H54 (cell line): ENCODE results near the gene AP2A2.

Source experiments
- DNase-seq: peaks from one replicate; pipeline ENCODE4 v3.0.0; 2011; ENCODE audit warnings: low spot score, mixed read lengths; ENCODE audit not compliant: insufficient read length
- FAIRE-seq: peaks from 3 replicates; lab custom pipeline; 2011; peaks lifted over from hg19 to GRCh38; lab: Jason Lieb, UNC
- POLR2A ChIP-seq: IDR thresholded peaks from 2 replicates; pipeline ENCODE4 v1.6.1; 2011; ENCODE audit warnings: low read depth, mild to moderate bottlenecking, low read length

Gene AP2A2

DNA sequence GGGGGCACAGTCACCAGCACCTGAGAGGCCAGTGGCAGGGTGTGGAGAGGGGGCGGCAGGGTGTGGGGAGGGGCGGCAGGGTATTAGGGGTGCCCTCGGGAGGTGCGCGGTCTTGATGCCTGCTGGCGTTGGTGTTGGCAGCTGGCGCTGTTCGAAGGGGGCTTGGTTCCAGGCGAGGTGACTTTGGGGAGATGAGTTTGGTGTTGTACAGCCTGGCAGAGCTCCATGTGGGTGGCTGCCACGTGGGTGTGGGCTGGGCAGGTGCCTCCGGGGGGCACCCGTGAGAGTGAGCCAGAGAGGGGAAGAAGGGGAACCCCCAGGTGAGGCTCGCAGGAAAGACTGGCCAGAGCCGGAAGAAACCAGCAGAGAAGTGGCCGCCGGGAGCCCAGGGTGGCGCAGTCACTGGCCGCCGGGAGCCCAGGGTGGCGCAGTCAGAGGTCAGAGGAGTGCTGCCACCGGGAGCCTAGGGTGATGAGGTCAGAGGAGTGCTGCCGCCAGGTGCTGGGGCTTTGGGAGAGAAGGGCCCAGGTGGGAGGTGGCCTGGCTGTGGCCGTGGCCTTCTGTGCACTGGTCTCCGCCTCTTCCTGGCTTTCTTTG lies 66.1 kb downstream of the AP2A2 start:
- DNase-seq = no peak
- no peak for TF ChIP-seq POLR2A

DNA sequence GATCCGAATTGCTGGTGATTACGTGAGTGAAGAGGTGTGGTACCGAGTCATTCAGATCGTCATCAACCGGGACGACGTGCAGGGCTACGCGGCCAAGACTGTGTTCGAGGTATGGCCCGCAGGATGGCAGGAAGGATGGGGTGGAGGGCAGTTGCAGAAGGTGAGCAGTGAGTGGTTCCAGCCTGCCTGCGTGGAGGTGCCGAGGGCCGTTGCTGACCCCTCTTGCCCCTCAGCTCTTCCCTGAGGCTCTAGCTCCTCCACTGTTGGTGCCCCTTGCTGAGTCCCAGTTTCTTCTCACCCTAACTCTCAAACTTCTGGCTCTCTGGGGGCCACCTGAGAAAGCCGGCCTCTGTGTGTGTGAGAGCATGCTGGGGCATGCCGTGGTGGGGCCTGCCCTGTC lies 66.9 kb downstream of the AP2A2 start:
- no peak for TF ChIP-seq POLR2A
- DNase-seq (no peak), FAIRE-seq (no peak)

More for the DNA sequence above, 66.1 kb downstream of the AP2A2 start:
- FAIRE-seq = no peak

DNA sequence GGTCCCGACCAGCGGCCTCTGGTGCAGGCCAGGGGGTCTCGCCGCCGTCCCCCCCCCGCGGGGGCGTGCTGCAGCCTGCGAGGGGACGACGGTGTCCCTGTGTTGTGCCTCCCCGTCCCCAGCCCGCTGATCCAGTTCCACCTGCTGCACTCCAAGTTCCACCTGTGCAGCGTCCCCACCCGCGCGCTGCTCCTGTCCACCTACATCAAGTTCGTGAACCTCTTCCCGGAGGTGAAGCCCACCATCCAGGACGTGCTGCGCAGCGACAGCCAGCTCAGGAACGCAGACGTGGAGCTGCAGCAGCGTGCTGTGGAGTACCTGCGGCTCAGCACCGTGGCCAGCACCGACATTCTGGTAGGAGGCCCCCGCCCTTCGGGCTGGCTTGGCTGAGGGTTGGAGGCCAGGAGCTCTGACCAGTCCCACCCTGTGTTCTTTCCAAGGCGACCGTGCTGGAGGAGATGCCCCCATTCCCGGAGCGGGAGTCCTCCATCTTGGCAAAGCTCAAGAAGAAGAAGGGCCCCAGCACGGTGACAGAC lies 68.0 kb downstream of the AP2A2 start:
- FAIRE-seq = no peak
- no peak for DNase-seq
- no peak for TF ChIP-seq POLR2A

DNA sequence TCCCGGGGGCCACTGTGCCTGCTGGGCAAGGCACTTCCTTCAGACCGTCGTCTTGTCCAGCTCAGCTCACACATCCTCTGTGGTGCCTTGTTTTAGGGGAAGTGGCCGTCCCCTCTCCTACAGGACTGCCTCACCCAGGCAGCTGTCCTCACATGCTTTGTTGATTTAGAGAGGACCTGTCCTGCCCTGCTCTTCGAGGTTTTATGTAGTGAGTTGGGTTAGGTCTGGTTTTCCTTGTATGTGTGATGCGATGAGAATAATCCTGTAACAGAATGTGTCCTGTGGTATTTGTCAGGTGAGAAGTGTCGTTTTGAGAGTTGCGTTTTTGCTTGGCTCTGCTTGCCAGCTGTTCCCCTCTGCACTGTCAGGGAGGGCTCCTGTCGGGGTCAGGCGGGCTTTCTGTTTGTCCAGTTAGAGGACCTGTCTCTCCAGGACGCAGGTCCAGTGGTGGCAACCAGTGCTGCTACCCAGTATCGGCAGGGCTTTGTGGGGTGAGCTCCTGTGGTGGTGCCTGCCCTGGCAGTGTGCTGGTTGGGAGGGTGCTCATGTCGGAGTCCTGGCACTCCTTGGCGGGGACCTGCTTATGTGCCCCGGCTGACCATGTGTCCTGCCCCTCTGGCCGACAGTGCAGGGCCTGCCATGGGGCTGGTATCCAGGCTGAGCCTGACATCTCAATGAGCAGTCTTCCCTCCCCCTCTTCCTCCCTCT lies 69.5 kb downstream of the AP2A2 start:
- no peak for DNase-seq
- no peak for FAIRE-seq
- no peak for TF ChIP-seq POLR2A

DNA sequence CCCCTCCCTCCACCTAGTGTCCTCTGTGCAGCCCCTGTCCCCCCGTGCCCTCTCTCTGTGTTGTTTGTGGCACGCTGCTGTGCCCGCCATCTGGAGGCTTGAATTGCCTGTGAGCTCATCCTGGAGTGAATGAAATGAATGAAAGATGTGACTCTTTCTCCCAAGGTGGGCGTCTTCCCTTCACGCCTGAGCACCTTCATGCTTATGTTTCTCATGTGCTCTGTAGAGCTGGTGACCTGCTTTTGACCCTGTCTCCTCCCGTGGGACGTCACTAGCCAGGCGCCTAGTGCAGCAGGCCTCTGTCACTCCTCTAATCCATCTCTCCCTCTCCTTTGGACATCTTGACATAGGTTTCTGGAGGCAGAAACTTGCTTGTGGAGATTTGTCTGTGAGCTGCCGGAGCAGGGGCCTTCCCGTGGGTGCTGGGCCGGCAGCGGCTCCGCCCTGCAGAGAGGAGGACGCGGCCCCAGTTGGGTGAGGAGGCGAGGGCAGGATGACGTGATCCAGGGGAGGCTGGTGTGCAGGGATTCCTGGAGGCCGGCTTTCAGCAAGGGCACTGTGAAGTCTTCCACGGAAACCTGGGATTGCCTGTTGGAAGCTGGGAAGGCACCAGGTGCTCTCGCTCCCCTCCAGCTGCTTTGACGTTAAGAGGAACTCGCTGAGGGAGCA lies 70.2 kb downstream of the AP2A2 start:
- DNase-seq = no peak
- FAIRE-seq = no peak
- TF ChIP-seq POLR2A = no peak

DNA sequence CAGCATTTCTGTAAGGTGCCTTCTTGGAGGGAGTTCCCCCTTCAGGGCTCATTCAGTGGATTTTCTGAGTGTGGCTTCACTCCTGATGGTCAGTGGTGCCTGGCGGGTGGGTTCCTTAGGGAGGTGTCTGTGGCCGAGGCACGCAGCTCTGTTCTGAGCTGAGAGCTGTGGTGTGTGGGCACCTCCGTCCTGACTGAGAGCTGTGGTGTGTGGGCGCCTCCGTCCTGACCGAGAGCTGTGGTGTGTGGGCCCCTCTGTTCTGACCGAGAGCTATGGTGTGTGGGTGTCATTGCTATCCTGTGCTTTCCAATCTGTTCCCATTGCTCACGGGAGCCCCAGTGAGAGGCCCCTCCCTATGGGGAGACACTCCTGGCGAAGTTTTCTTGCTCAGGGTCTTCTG lies 71.0 kb downstream of the AP2A2 start:
- DNase-seq = no peak
- no peak for TF ChIP-seq POLR2A

DNA sequence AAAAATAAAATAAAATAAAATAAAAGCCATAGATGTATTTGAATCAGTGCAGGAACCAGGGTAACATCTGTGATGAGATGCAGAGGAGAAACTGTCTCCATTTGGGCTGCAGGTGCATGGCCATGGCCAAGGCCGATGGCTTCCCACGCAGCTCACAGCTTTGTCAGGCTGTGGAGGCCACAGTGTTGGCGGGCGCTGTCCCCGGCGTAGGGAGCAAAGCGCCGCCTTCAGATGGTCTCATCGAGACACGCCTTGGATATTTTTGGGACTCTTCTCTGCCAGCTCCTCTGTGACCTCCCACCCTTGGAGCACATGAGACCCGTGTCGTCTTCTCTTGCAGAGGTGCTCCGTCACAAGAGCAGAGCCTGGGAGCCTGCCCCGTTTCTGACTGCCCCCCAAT lies 72.2 kb downstream of the AP2A2 start:
- FAIRE-seq = no peak
- TF ChIP-seq POLR2A = no peak
- DNase-seq = no peak

More for the DNA sequence above, 71.0 kb downstream of the AP2A2 start:
- FAIRE-seq = no peak

DNA sequence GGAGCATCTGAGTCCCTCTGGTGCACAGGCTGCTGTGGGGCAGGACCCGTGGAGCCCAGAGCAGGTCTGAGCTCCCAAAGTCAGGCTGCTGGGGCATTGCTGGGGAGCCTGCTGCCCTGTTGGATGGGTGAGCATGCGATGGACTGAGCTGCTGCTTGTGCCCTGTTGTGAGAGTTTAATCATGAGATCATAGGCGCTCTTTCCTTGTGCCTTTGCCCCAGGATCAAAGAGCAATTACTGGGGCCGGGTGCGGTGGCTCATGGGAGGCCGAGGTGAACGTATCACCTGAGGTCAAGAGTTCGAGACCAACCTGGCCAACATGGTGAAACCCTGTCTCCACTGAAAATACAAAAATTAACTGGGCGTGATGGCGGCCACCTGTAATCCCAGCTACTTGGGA lies 73.3 kb downstream of the AP2A2 start:
- FAIRE-seq (no peak), DNase-seq (no peak)
- no peak for TF ChIP-seq POLR2A

DNA sequence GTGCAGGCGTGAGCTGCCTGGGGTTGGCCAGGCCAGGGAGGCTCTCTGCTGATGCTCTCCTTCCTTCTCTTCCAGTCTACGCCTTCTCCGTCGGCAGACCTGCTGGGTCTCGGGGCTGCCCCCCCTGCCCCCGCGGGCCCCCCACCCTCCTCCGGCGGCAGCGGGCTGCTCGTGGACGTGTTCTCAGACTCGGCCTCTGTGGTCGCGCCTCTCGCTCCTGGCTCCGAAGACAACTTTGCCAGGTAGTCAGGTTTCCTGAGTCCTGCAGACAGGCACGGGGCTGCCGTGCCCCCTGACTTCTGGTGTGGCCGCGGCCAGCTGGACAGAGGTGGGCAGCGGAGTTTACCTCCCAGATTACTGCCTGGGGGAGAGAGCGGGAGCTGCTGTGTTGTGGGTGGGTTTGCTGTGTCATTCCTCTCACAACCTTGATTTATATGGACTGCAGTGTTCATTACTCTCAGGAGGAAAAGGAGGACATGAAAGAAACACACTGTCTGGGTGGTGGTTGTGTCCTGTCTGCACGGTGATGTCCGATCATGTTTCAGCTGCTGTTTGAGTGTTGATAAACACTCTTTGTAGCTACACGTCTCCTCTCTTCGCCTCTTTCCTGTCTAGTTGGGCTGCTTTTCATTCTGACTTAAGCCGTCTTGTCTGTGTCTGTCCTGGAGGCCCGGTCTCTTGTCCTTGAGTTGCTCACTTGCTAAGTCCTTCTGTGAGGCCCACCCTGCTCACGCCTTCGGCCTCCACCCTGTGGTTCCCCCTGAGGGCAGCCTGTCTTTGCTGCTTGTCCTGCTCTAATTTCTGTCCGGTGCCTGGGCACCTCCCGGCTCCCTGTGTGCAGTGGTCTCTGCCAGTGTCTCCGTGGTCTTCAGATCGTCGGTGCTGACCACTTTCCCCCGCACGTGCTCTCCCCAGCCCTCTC lies 74.9 kb downstream of the AP2A2 start:
- DNase-seq (no peak), FAIRE-seq (no peak)
- TF ChIP-seq POLR2A = no peak

DNA sequence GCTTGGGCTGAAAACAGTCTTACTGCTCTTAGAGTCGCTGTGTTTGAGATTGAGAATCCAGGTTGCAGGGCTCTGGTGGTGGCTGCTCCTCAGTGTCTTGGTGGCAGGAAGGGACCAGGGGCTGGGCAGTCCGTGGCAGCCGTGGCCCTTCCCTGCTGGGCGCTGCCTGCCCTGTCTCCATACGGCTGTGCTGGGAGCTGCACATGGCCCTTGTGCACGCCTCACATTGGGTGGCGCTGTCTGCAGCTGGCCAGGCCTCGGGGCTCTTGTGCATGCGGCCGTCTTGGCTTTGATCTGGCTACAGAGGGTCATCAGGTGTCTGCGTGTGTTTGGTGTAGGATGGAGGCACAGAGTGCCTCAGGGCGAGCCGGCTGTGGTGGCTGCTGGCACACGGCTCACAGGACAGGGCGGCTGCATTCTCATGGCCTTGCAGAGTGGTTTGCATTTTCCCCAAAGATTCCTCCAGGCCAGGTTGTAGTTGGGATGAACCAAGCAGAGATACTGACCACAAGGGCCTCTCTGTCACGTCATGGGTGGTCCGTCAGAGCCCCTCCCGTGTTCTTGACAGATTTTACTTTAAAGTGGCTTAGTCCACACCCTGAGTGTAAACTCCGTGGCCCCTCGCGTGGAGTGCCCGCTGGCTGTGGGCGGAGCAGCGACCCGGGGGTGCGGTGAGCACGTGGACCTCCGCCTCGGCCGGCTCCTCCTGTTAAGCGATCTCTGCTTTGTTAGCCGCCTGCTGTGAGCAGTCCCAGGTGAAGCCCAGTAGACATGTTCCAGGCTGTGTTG lies 76.1 kb downstream of the AP2A2 start:
- DNase-seq (no peak), FAIRE-seq (no peak)
- no peak for TF ChIP-seq POLR2A

DNA sequence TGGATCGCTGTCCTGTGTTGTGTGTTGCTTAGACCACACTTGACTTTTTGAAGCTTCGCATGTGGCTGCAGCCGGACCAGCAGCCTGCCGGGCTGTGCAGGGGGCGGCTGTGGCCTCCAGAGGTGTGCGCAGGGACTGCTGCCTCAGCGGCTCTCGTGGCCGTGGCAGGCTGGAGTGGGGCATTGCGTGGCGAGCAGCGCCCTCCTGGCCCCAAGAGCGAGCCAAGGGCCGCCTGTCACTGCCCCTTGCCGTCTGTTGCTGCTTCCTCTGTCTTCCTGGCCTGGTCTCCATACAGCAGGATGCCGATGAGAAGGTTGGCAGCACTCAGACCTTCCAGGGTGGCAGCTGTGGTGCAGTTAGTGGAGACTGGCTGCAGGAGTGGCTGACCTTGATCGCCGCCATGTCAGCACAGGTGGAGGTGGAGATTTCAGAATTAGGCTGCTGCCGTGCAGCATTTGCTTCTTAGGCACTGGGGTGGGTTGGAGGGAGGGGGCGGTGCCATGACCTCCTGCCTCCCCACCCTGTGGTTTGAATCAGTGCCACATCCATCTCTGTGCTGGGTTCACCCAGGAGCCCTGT lies 76.8 kb downstream of the AP2A2 start:
- no peak for TF ChIP-seq POLR2A
- FAIRE-seq (no peak), DNase-seq (no peak)

DNA sequence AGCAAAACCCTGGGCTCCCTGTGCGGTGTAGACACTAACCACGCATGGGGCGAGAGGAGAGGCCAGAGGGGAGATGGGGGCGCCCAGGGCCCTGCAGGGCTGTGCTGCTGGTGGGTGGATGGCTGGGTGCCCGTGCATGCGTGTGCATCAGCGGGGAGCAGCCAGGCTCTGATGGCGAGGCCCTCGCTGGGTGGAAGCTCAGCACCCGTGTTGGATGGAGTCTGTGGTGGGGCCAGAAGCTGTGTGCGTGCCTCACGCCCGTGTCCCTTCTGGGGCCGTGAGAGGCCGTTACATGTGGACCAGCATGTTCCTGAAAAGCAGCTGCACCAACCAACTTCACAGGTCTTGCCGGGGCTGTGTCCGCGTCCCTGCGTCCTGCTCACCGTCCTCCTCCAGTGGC lies 77.5 kb downstream of the AP2A2 start:
- TF ChIP-seq POLR2A = no peak
- DNase-seq (no peak), FAIRE-seq (no peak)
